Thyroid gland (tissue), 4 donors: ENCODE measurements around the gene CCDC88C. TPM values are rescaled to one million over a fixed set of nuclear protein-coding genes. Genes with fewer than 3 reads are reported as not detected.

Source experiments
- DNase-seq, 2 donors: peaks; one replicate each; pipeline ENCODE4 v3.0.0-alpha.2; 2019
- H3K27ac ChIP-seq, 3 donors: fragments of 200-600 bp; sonication (generic); 1 replicate in 2 of 3; 2 replicates in 1 of 3; pipeline ENCODE4 v1.5.1; 2016 to 2019; ENCODE audit warnings: mild to moderate bottlenecking in 1 of 3, moderate library complexity in 1 of 3
- H3K27me3 ChIP-seq: fragments of 200-600 bp; sonication (generic); one replicate; pipeline ENCODE4 v1.5.1; 2019
- H3K36me3 ChIP-seq, 2 donors: fragments of 200-600 bp; sonication (generic); one replicate each; pipeline ENCODE4 v1.5.1; 2016 to 2019
- H3K4me1 ChIP-seq, 2 donors: fragments of 200-600 bp; sonication (generic); one replicate each; pipeline ENCODE4 v1.5.1; 2017 to 2019
- H3K4me3 ChIP-seq, 3 donors: fragments of 200-600 bp; sonication (generic); replicated peaks in 1 of 3; 1 replicate in 2 of 3; 2 replicates in 1 of 3; pipeline ENCODE4 v1.5.1; 2016; ENCODE audit warnings: mild to moderate bottlenecking in 1 of 3
- H3K9me3 ChIP-seq: fragments of 200-600 bp; sonication (generic); one replicate; pipeline ENCODE4 v1.5.1; 2017
- POLR2A ChIP-seq, 2 donors: fragments of 450-650 bp; IDR thresholded peaks; one replicate each; pipeline ENCODE4 v1.6.1; 2017; ENCODE audit warnings: antibody characterized with exemption in 2 of 2, mild to moderate bottlenecking in 2 of 2, moderate library complexity in 1 of 2
- WGBS, 2 donors: methylation state at CpG; one replicate each; pipeline ENCODE4 v1.1.5; 2017; 5-methylcytosine and 5-hydroxymethylcytosine counted together
- intact Hi-C: fragments of 100-400 bp; cut with DNase I; formaldehyde crosslinking; loops from one replicate; pipeline ENCODE4 v1.15.1; 2023
- total RNA-seq, 4 donors: library from RNA; depleted of rRNA; stranded (reverse); fragments of >200 nt; gene quantifications; one replicate each; pipeline ENCODE4 v1.2.3, GENCODE V29; 2016
- TF ChIP-seq, protein P1 (sequence below), 6 experiments: fragments of 200-600 bp in 3 of 6; fragments of 450-650 bp in 3 of 6; sonication (generic) in 3 of 6; IDR thresholded peaks; one replicate each; pipeline ENCODE4 v1.5.1; 2016 to 2019; ENCODE audit warnings: antibody characterized with exemption in 6 of 6, mild to moderate bottlenecking in 2 of 6, inconsistent platforms in 1 of 6, moderate library complexity in 1 of 6

The CCDC88C gene
- total RNA-seq, 4 donors from 2014 or later = 3.0 to 6.3 (median 5.8) TPM

DNA sequence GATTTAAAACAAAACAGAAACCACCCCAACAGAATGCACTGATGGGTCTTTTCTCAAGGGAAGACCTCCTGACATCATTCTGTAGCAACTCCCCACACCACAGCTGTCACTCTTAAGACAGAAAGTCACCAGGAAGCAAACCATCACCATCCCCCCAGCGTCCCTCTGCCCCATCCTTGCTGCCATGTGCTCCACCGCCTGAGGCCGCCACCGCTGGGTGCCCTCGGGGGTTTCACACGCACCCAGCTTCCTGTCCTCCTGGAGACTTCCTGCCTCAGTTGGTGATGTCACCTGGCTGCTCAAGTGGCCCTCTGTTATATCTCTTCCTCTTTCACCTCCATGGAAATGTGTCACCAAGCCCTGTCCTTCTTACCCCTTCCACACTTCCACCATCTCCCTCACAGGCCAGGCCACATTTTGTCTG is 101.8 kb downstream of the CCDC88C start:
- no peaks in the 10 kb centered on the region for H3K9me3 ChIP-seq
- peaks cover 8 to 13% of the 10 kb centered on the region in 2 donors for H3K4me1 ChIP-seq
- intact Hi-C loops = no loop called here
- DNase-seq = no peak
- TF ChIP-seq POLR2A (IDR thresholded peaks at IDR 0.05) = no peak
- TF ChIP-seq, protein P1, sequence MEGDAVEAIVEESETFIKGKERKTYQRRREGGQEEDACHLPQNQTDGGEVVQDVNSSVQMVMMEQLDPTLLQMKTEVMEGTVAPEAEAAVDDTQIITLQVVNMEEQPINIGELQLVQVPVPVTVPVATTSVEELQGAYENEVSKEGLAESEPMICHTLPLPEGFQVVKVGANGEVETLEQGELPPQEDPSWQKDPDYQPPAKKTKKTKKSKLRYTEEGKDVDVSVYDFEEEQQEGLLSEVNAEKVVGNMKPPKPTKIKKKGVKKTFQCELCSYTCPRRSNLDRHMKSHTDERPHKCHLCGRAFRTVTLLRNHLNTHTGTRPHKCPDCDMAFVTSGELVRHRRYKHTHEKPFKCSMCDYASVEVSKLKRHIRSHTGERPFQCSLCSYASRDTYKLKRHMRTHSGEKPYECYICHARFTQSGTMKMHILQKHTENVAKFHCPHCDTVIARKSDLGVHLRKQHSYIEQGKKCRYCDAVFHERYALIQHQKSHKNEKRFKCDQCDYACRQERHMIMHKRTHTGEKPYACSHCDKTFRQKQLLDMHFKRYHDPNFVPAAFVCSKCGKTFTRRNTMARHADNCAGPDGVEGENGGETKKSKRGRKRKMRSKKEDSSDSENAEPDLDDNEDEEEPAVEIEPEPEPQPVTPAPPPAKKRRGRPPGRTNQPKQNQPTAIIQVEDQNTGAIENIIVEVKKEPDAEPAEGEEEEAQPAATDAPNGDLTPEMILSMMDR (IDR thresholded peaks at IDR 0.05) = no peak
- 78 to 83% methylated on average over 6 of the region's 6 CpGs for WGBS, 2 donors
- no peak overlapping the region for H3K4me3 ChIP-seq
- no peaks in the 10 kb centered on the region for H3K27me3 ChIP-seq
- H3K36me3 ChIP-seq = no peaks in the 10 kb centered on the region
- no peak overlapping the region for H3K27ac ChIP-seq

GRCh38 chr14:91313852-91314251 is 103.8 kb downstream of the CCDC88C start:
- peaks cover 8 to 13% of the 10 kb centered on the region in 2 donors for H3K4me1 ChIP-seq
- WGBS, 2 donors = 90 to 92% methylated on average over 14 of the region's 14 CpGs
- H3K36me3 ChIP-seq = no peaks in the 10 kb centered on the region
- no peak for TF ChIP-seq POLR2A (IDR thresholded peaks at IDR 0.05)
- TF ChIP-seq, protein P1 (IDR thresholded peaks at IDR 0.05) = no peak
- no peak for DNase-seq
- H3K9me3 ChIP-seq = no peaks in the 10 kb centered on the region
- no peak overlapping the region for H3K4me3 ChIP-seq
- no peak overlapping the region for H3K27ac ChIP-seq
- intact Hi-C loops = no loop called here
- H3K27me3 ChIP-seq = no peaks in the 10 kb centered on the region

GRCh38 chr14:91313154-91313850 is 104.3 kb downstream of the CCDC88C start:
- TF ChIP-seq, protein P1 (IDR thresholded peaks at IDR 0.05) = no peak
- TF ChIP-seq POLR2A (IDR thresholded peaks at IDR 0.05) = no peak
- DNase-seq = no peak
- no peak overlapping the region for H3K4me3 ChIP-seq
- 94 to 95% methylated on average over 34 of the region's 34 CpGs for WGBS, 2 donors
- no peaks in the 10 kb centered on the region for H3K9me3 ChIP-seq
- no peaks in the 10 kb centered on the region for H3K27me3 ChIP-seq
- no peak overlapping the region for H3K27ac ChIP-seq
- intact Hi-C loops = no loop called here
- no peaks in the 10 kb centered on the region for H3K36me3 ChIP-seq
- peaks cover 8 to 13% of the 10 kb centered on the region in 2 donors for H3K4me1 ChIP-seq

- WGBS, 2 donors = 73 to 76% methylated on average over 5 of the region's 5 CpGs
- H3K4me3 ChIP-seq = no peak overlapping the region
- no peaks in the 10 kb centered on the region for H3K36me3 ChIP-seq
- no peaks in the 10 kb centered on the region for H3K4me1 ChIP-seq
- TF ChIP-seq, protein P1 (IDR thresholded peaks at IDR 0.05) = no peak
- TF ChIP-seq POLR2A (IDR thresholded peaks at IDR 0.05) = no peak
- DNase-seq = no peak
- H3K9me3 ChIP-seq = no peaks in the 10 kb centered on the region
- intact Hi-C loops = no loop called here
- H3K27me3 ChIP-seq = no peaks in the 10 kb centered on the region
- H3K27ac ChIP-seq = no peak overlapping the region
These were observed 106.3 kb downstream of the CCDC88C start for GRCh38 chr14:91311284-91311662.

DNA sequence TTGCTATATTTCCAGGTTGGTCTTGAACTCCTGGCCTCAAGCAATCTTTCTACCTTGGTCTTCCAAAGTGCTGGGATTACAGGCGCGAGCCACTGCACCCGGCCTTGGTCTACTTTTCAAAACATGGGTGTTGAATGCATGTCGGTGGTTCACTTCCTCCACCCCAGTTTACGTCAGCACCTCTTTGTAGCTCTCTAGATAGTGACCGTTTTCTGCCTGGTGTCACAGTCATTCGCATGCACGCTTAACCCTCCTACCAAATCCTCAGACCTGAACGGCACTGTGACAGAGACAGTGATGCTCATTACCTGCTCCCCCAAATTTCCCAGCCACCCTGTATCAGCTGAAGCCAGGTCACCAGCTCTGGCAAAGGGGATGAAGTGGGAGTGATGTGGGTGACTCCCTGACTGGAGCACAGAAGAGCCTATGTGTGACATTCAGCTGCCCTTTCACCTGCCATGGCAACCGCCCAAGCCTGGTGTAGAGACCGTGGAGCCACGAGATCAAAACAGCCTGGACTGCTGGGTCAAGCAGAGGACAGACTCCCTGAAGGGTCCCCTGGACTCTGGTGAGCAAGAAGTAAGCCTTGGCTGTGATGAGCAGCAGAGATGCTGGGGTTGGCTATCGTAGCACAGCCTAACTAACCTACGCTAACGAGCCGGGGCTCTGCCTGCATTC is 106.9 kb downstream of the CCDC88C start:
- no peak for TF ChIP-seq POLR2A (IDR thresholded peaks at IDR 0.05)
- TF ChIP-seq, protein P1 (IDR thresholded peaks at IDR 0.05) = no peak
- no peaks in the 10 kb centered on the region for H3K36me3 ChIP-seq

More for the DNA sequence above, 106.9 kb downstream of the CCDC88C start:
- Histone ChIP-seq H3K27ac (no peak overlapping the region), H3K9me3 (no peaks in the 10 kb centered on the region), H3K4me3 (no peak overlapping the region), H3K4me1 (no peaks in the 10 kb centered on the region), H3K27me3 (no peaks in the 10 kb centered on the region)
- intact Hi-C loops = no loop called here
- 89 to 90% methylated on average over 12 to 16 of the region's 16 CpGs for WGBS, 2 donors
- DNase-seq = no peak
